HepG2 (cell line): ENCODE measurements around the gene SSC5D. TPM values are rescaled to one million over a fixed set of nuclear protein-coding genes. Genes with fewer than 3 reads are reported as not detected.

Experiments
- CBX1 ChIP-seq: IDR thresholded peaks from one replicate; pipeline ENCODE4 v1.6.1; 2016; ENCODE audit warnings: antibody characterized with exemption, low read depth
- GPN1 ChIP-seq: sonication (generic); formaldehyde crosslinking; IDR thresholded peaks from 2 replicates; pipeline ENCODE4 v1.5.1; 2020; ENCODE audit warnings: missing genetic modification reagents, borderline replicate concordance
- MIER2 ChIP-seq: IDR thresholded peaks from 2 replicates; pipeline ENCODE4 v1.6.1; 2016; ENCODE audit warnings: missing biosample characterization, missing genetic modification reagents
- NCOA5 ChIP-seq: sonication (generic); formaldehyde crosslinking; IDR thresholded peaks from 2 replicates; pipeline ENCODE4 v1.4.0; 2020; ENCODE audit warnings: missing genetic modification reagents
- NFE2L1 ChIP-seq: sonication (generic); formaldehyde crosslinking; IDR thresholded peaks from 2 replicates; pipeline ENCODE4 v1.4.0; 2020; ENCODE audit warnings: missing genetic modification reagents, mild to moderate bottlenecking, borderline replicate concordance
- NFIC ChIP-seq: IDR thresholded peaks from 2 replicates; pipeline ENCODE4 v1.6.1; 2012; ENCODE audit warnings: mild to moderate bottlenecking, low read length, inconsistent platforms
- POLR2G ChIP-seq: fragments of 200-400 bp; formaldehyde crosslinking; IDR thresholded peaks from 2 replicates; pipeline ENCODE4 v1.6.1; 2018; ENCODE audit warnings: mild to moderate bottlenecking, low read depth, low read length, moderate library complexity
- TMF1 ChIP-seq: sonication (generic); formaldehyde crosslinking; IDR thresholded peaks from 2 replicates; pipeline ENCODE4 v1.8.1; 2022; ENCODE audit warnings: low read depth, missing genetic modification reagents
- YEATS2 ChIP-seq: sonication (generic); formaldehyde crosslinking; IDR thresholded peaks from 2 replicates; pipeline ENCODE4 v1.4.0; 2020; ENCODE audit warnings: missing genetic modification reagents, borderline replicate concordance
- ZFP36L2 ChIP-seq: sonication (generic); formaldehyde crosslinking; IDR thresholded peaks from 2 replicates; pipeline ENCODE4 v1.4.0; 2020; ENCODE audit warnings: missing genetic modification reagents
- ZNF121 ChIP-seq: sonication (generic); formaldehyde crosslinking; IDR thresholded peaks from 2 replicates; pipeline ENCODE4 v1.5.0; 2020; ENCODE audit warnings: mild to moderate bottlenecking, missing genetic modification reagents
- ZNF446 ChIP-seq: sonication (generic); formaldehyde crosslinking; IDR thresholded peaks from 2 replicates; pipeline ENCODE4 v1.5.0; 2020; ENCODE audit warnings: mild to moderate bottlenecking, missing genetic modification reagents
- ZNF607 ChIP-seq: sonication (generic); formaldehyde crosslinking; IDR thresholded peaks from 2 replicates; pipeline ENCODE4 v1.5.1; 2020; ENCODE audit warnings: missing genetic modification reagents, mild to moderate bottlenecking, borderline replicate concordance
- ZNF775 ChIP-seq: sonication (generic); formaldehyde crosslinking; IDR thresholded peaks from 2 replicates; pipeline ENCODE4 v1.4.0; 2020; ENCODE audit warnings: missing genetic modification reagents, mild to moderate bottlenecking, moderate library complexity, borderline replicate concordance
- ZNF792 ChIP-seq: IDR thresholded peaks from 2 replicates; pipeline ENCODE4 v1.6.1; 2016
- polyA plus RNA-seq, 8 experiments: library from polyadenylated mRNA; depleted of rRNA in 3 of 8; stranded (reverse) in 7 of 8; unstranded in 1 of 8; fragments of >200 nt; fragmentation: Illumina TruSeq in 4 of 8; extraction: Trizol in 4 of 8; gene quantifications; 2 replicates each; pipeline versions ENCODE4 v1.2.1 to v1.2.3, GENCODE V29; 2011 to 2016; ENCODE audit warnings: low read depth in 4 of 8, missing spikeins in 1 of 8, mixed read lengths in 1 of 8; ENCODE audit not compliant: insufficient read depth in 1 of 8
- total RNA-seq, 5 experiments: library from RNA; depleted of rRNA; stranded (reverse); fragments of >200 nt; fragmentation: Illumina TruSeq; extraction: Trizol; gene quantifications; 2 replicates each; pipeline ENCODE4 v1.2.3, GENCODE V29; 2016; ENCODE audit warnings: low read depth in 1 of 5
- TF ChIP-seq, protein P1 (sequence below): IDR thresholded peaks from 2 replicates; pipeline ENCODE4 v1.6.1; 2016; ENCODE audit warnings: mild to moderate bottlenecking
- TF ChIP-seq, protein P2 (sequence below): sonication (generic); formaldehyde crosslinking; IDR thresholded peaks from 2 replicates; pipeline ENCODE4 v1.4.0; 2020; ENCODE audit warnings: missing genetic modification reagents, low read depth, mild to moderate bottlenecking, borderline replicate concordance
- TF ChIP-seq, protein P3 (sequence below): sonication (generic); formaldehyde crosslinking; IDR thresholded peaks from 2 replicates; pipeline ENCODE4 v1.5.0; 2020; ENCODE audit warnings: mild to moderate bottlenecking, missing genetic modification reagents, moderate library complexity
- TF ChIP-seq, protein P4 (sequence below): sonication (generic); formaldehyde crosslinking; IDR thresholded peaks from 2 replicates; pipeline ENCODE4 v1.8.1; 2023; ENCODE audit warnings: mild to moderate bottlenecking, inconsistent platforms, moderate library complexity, missing genetic modification reagents, borderline replicate concordance
- TF ChIP-seq, protein P5 (sequence below): sonication (generic); formaldehyde crosslinking; IDR thresholded peaks from 2 replicates; pipeline ENCODE4 v1.9.0; 2022; ENCODE audit warnings: low read depth, missing genetic modification reagents
- TF ChIP-seq, protein P6 (sequence below): sonication (generic); formaldehyde crosslinking; IDR thresholded peaks from 2 replicates; pipeline ENCODE4 v1.4.0; 2020; ENCODE audit warnings: mild to moderate bottlenecking, missing genetic modification reagents

SSC5D gene
- total and polyA plus RNA-seq, 2 of the 13 experiments (the other 11 are each of a cell fraction or from before 2014, with no cell fraction given): not detected

DNA sequence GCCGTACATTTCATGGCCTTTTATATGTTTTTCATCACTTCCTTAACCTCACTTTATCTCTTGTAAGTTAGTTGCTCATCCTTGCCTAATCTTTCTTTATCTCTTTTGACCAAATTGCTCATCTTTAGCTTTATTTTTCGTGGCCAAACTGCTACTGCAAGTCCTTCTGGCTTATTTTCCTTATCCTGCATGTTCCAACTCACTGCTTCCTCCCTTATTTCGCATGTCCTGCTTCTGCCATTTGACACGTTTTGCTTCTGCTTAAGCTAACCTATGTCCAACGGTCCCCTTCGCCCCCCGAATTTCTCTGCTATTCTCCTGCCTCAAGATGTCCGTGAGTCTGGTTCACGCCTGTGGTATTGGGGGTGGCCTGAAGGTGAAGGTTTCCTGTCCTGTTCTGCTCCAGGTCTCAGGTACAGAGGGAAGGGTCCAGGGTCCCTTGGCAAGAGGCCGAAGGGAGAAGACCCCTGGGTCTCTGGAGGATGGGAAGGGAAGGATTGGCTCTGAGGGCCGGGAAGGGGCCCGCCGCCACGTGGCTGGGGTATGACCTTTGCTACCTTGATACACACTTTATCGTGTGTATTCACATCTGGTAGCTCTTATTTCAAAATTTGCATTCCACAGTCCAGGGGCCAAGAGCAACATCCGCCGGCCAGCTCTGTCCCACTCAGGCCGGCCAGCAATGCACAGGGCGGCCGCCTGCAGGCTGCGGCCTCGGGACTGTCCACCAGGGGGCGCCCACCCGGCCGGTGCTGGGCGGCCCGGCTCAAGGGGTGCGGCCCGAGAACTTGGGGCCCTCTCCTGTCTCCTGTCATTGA lies 20.8 kb upstream of the SSC5D start (continued):
- TF ChIP-seq YEATS2 (CRISPR knock-in tag): no peak
- TF ChIP-seq, protein P1, sequence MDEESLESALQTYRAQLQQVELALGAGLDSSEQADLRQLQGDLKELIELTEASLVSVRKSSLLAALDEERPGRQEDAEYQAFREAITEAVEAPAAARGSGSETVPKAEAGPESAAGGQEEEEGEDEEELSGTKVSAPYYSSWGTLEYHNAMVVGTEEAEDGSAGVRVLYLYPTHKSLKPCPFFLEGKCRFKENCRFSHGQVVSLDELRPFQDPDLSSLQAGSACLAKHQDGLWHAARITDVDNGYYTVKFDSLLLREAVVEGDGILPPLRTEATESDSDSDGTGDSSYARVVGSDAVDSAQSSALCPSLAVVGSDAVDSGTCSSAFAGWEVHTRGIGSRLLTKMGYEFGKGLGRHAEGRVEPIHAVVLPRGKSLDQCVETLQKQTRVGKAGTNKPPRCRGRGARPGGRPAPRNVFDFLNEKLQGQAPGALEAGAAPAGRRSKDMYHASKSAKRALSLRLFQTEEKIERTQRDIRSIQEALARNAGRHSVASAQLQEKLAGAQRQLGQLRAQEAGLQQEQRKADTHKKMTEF: peak; percentile 77
- TF ChIP-seq ZNF607 (CRISPR knock-in tag): no peak
- TF ChIP-seq ZFP36L2 (CRISPR knock-in tag): no peak
- no peak for TF ChIP-seq POLR2G
- 0 out of 2 replicates have a peak, but pooled peaks have one; percentile 13 for TF ChIP-seq ZNF121 (CRISPR knock-in tag)
- no peak for TF ChIP-seq NFIC
- TF ChIP-seq ZNF792: no peak
- TF ChIP-seq MIER2 (CRISPR knock-in tag): peak; percentile 31; the same call in 1 of the 2 replicates
- TF ChIP-seq NFE2L1 (CRISPR knock-in tag): no peak
- TF ChIP-seq, protein P2, sequence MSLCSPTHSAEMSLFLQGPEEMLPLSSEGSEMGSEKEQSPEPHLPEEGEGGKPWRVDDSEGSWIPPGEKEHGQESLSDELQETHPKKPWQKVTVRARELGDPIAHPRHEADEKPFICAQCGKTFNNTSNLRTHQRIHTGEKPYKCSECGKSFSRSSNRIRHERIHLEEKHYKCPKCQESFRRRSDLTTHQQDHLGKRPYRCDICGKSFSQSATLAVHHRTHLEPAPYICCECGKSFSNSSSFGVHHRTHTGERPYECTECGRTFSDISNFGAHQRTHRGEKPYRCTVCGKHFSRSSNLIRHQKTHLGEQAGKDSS: no peak
- TF ChIP-seq, protein P3, sequence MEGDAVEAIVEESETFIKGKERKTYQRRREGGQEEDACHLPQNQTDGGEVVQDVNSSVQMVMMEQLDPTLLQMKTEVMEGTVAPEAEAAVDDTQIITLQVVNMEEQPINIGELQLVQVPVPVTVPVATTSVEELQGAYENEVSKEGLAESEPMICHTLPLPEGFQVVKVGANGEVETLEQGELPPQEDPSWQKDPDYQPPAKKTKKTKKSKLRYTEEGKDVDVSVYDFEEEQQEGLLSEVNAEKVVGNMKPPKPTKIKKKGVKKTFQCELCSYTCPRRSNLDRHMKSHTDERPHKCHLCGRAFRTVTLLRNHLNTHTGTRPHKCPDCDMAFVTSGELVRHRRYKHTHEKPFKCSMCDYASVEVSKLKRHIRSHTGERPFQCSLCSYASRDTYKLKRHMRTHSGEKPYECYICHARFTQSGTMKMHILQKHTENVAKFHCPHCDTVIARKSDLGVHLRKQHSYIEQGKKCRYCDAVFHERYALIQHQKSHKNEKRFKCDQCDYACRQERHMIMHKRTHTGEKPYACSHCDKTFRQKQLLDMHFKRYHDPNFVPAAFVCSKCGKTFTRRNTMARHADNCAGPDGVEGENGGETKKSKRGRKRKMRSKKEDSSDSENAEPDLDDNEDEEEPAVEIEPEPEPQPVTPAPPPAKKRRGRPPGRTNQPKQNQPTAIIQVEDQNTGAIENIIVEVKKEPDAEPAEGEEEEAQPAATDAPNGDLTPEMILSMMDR (CRISPR knock-in tag): peak; percentile 88
- TF ChIP-seq, protein P4, sequence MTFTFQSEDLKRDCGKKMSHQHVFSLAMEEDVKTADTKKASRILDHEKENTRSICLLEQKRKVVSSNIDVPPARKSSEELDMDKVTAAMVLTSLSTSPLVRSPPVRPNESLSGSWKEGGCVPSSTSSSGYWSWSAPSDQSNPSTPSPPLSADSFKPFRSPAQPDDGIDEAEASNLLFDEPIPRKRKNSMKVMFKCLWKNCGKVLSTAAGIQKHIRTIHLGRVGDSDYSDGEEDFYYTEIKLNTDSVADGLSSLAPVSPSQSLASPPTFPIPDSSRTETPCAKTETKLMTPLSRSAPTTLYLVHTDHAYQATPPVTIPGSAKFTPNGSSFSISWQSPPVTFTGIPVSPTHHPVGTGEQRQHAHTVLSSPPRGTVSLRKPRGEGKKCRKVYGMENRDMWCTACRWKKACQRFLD (CRISPR knock-in tag): no peak
- no peak for TF ChIP-seq GPN1 (CRISPR knock-in tag)
- no peak for TF ChIP-seq ZNF446 (CRISPR knock-in tag)
- TF ChIP-seq, protein P5, sequence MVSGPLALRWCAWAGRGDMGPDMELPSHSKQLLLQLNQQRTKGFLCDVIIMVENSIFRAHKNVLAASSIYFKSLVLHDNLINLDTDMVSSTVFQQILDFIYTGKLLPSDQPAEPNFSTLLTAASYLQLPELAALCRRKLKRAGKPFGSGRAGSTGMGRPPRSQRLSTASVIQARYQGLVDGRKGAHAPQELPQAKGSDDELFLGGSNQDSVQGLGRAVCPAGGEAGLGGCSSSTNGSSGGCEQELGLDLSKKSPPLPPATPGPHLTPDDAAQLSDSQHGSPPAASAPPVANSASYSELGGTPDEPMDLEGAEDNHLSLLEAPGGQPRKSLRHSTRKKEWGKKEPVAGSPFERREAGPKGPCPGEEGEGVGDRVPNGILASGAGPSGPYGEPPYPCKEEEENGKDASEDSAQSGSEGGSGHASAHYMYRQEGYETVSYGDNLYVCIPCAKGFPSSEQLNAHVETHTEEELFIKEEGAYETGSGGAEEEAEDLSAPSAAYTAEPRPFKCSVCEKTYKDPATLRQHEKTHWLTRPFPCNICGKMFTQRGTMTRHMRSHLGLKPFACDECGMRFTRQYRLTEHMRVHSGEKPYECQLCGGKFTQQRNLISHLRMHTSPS (CRISPR knock-in tag): no peak
- no peak for TF ChIP-seq NCOA5 (CRISPR knock-in tag)
- no peak for TF ChIP-seq TMF1
- TF ChIP-seq ZNF775 (CRISPR knock-in tag): no peak
- TF ChIP-seq, protein P6, sequence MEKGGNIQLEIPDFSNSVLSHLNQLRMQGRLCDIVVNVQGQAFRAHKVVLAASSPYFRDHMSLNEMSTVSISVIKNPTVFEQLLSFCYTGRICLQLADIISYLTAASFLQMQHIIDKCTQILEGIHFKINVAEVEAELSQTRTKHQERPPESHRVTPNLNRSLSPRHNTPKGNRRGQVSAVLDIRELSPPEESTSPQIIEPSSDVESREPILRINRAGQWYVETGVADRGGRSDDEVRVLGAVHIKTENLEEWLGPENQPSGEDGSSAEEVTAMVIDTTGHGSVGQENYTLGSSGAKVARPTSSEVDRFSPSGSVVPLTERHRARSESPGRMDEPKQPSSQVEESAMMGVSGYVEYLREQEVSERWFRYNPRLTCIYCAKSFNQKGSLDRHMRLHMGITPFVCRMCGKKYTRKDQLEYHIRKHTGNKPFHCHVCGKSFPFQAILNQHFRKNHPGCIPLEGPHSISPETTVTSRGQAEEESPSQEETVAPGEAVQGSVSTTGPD (CRISPR knock-in tag): no peak
- TF ChIP-seq CBX1: no peak
